HG03045 (cell line): Measurements from ENCODE around the gene RGS13.
"Not testable (repeated sequence)": the region's sequence is repeated elsewhere in the genome, so short reads cannot be mapped to it uniquely, and the experiment has no call there.

ENCODE experiments used
- ATAC-seq: cut with Tn5 transposase; IDR thresholded peaks from one replicate; pipeline ENCODE4 v1.9.1; 2021; ENCODE audit warnings: mild to moderate bottlenecking, moderate library complexity; ENCODE audit not compliant: unreplicated experiment

Gene RGS13

GRCh38 chr1:192669174-192669573 is 33.2 kb downstream of the RGS13 start:
- no peak for ATAC-seq

GRCh38 chr1:192675716-192676115 is 39.8 kb downstream of the RGS13 start:
- ATAC-seq = no peak

- no peak for ATAC-seq
Observed at GRCh38 chr1:192678099-192678498, 42.2 kb downstream of the RGS13 start.

- ATAC-seq = no peak
Observed at GRCh38 chr1:192682335-192682734, 46.4 kb downstream of the RGS13 start.

- ATAC-seq = not testable (repeated sequence)
Observed at GRCh38 chr1:192683081-192683480, 47.1 kb downstream of the RGS13 start.

GRCh38 chr1:192689459-192689858 is 53.5 kb downstream of the RGS13 start:
- ATAC-seq = no peak

GRCh38 chr1:192691041-192691440 is 55.1 kb downstream of the RGS13 start:
- ATAC-seq = no peak

- ATAC-seq = no peak
Observed at GRCh38 chr1:192696082-192696481, 60.1 kb downstream of the RGS13 start.

GRCh38 chr1:192697771-192698170 is 61.8 kb downstream of the RGS13 start:
- no peak for ATAC-seq

GRCh38 chr1:192698731-192699130 is 62.8 kb downstream of the RGS13 start:
- no peak for ATAC-seq

GRCh38 chr1:192700834-192701271 is 64.9 kb downstream of the RGS13 start:
- no peak for ATAC-seq

GRCh38 chr1:192702212-192702902 is 66.4 kb downstream of the RGS13 start:
- no peak for ATAC-seq

GRCh38 chr1:192703283-192704206 is 67.6 kb downstream of the RGS13 start:
- peak; percentile 86 for ATAC-seq

GRCh38 chr1:192705510-192705909 is 69.6 kb downstream of the RGS13 start:
- no peak for ATAC-seq

GRCh38 chr1:192706936-192707335 is 71.0 kb downstream of the RGS13 start:
- no peak for ATAC-seq

GRCh38 chr1:192707978-192708547 is 72.1 kb downstream of the RGS13 start:
- ATAC-seq = no peak

- ATAC-seq = no peak
Observed at GRCh38 chr1:192709544-192709943, 73.6 kb downstream of the RGS13 start.
